ENCODE measurements around the gene ST3GAL2.
"Not testable (repeated sequence)": the region's sequence is repeated elsewhere in the genome, so short reads cannot be mapped to it uniquely, and the experiment has no call there.

Gene ST3GAL2

GRCh38 chr16:70421014-70421413 is 17.9 kb downstream of the ST3GAL2 start:
- no peak overlapping the region for H3K27ac ChIP-seq

GRCh38 chr16:70419384-70420327 is 19.2 kb downstream of the ST3GAL2 start:
- no peak for DNase-seq (ENCODE audit: low read depth, low spot score)
- no peak overlapping the region for H3K27ac ChIP-seq

More at GRCh38 chr16:70421014-70421413, 17.9 kb downstream of the ST3GAL2 start:
- DNase-seq (ENCODE audit: low read depth, low spot score) = no peak

DNA sequence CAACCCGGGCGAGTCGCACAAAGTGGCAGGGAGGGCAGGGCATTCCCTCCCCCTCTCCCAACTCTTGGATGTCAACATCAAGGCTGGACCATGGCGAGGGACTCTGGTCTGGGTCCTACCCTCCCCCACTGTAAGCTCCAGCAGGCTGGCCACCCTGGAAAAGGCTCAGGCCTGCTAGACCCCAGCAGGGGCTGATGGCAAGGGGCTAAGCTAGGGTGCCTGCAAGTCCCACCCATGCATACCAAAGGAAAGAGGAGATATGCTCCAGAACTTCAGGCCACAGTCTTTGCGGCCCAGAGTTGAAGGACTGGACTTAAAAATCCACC is 19.9 kb downstream of the ST3GAL2 start:
- H3K27ac ChIP-seq = no peak overlapping the region
- DNase-seq (ENCODE audit: low read depth, low spot score) = no peak

DNA sequence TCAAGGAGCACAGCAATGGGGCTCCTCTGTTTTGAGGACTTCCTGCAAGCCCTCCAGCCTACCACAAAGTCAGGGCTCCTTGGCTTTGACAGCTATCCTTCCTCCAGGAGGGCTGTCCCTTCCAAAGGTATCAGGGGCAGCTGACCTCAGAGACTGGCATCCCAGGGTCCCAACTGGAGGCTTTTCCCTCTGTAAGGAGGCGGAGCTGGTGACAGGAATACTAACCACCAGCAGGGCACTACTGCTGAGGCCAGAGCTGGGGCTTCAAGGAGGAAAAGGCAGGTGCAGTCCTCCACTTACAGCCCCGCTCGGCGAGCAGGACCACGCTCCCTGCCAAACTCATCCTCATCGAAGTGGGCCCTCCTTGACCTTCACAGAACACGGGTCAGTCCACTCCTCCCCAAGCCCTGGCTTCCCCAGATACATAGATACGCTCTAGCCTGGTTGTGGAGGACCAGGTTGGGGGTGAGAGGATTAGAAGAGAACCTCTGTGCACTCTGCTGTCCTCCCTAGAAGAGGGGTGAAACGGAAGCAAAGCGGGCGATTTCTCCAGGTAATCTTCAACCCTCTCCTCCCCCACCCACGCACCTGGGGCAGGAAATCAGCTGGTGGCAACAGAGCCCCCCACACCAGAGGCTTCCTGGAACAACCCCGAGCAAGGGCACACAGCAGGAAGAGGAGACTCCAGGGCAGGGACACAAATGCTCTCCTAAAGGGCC is 20.5 kb downstream of the ST3GAL2 start:
- no peak for DNase-seq (ENCODE audit: low read depth, low spot score)
- no peak overlapping the region for H3K27ac ChIP-seq

DNA sequence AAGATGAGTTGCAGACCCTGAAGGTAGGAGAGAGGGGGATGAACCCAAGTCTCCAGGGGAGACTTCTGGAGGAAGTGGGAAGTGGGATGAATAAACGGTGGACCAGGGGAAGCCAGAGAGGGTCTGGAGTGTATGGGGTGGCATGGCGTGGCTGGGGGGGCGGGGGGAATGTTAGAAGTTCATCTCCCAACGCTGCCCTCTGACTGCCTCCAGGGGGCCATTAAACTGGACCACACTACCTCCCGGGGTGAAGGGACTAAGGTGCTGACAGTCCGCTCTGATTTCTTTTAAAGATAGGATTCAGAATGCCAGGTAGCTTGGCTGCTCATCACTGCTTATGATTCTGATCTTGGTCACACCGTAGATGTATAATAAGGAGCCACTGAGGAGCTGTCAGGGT is 21.2 kb downstream of the ST3GAL2 start:
- no peak overlapping the region for H3K27ac ChIP-seq
- DNase-seq (ENCODE audit: low read depth, low spot score) = no peak

DNA sequence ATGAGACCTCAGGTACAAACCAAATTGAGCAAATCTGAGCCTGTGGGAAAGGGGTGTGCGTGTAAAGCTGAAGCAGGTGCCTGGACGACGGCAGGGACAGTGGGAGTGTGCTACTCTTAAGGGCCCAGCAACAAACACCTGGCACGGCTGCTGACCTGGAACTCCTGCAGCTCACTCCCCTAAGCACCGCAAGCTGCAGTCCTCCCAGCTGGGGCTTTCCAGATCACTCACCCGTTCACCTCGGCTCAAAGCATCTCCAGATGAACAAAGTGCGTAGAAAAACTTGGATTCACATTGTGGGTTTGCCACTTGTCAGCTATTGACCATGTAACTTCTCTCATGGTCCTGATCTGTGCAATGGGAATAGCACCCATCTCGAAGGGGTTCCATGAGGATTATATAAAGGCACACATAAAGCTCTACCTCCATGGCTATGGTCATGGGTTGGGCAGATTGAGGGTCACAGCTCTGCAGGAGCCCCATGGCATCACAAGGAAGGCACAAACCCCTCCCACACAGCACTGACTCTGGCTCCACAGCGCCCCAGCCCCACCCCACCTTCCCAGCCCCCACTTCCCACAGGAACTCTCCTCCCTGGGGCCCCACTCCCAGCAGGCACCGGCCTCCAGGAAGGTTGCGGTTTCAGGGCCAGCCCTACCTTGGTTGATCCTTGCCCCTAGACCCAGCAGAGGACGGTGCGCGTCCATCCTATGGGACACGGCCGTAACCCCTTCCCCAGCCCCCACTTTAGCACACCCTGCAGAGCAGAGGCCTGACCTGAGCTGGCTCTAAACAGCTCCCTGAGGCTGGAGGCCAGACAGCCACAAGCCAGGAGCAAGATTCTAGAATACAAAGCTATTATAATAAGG is 21.9 kb downstream of the ST3GAL2 start:
- H3K27ac ChIP-seq = no peak overlapping the region
- DNase-seq (ENCODE audit: low read depth, low spot score) = no peak

- not testable (repeated sequence) for H3K27ac ChIP-seq; DNase-seq (ENCODE audit: low read depth, low spot score)
Measured at GRCh38 chr16:70413572-70413971, 25.3 kb downstream of the ST3GAL2 start.

- no peak for DNase-seq (ENCODE audit: low read depth, low spot score)
- H3K27ac ChIP-seq = no peak overlapping the region
Measured at GRCh38 chr16:70412385-70412784, 26.5 kb downstream of the ST3GAL2 start.

DNA sequence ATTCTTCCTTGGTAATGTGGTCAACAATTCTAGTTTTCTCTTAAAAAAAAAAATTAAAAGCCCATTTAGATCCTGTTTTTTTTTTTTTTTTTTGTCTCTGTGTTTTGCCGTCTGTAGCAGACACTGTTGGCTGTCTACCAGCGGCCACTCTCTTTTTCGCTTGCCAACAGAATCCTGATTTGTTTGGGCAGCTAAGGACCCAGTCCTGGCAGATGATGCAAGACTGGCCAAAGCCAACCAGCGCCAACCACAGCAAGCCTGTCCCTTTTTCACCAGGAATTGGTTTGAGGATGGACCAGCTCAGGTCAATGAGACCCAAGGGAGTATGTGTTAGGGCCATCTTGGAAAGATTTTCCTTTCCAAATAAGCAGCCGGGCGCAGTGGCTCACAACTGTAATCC is 28.2 kb downstream of the ST3GAL2 start:
- no peak overlapping the region for H3K27ac ChIP-seq
- no peak for DNase-seq (ENCODE audit: low read depth, low spot score)

DNA sequence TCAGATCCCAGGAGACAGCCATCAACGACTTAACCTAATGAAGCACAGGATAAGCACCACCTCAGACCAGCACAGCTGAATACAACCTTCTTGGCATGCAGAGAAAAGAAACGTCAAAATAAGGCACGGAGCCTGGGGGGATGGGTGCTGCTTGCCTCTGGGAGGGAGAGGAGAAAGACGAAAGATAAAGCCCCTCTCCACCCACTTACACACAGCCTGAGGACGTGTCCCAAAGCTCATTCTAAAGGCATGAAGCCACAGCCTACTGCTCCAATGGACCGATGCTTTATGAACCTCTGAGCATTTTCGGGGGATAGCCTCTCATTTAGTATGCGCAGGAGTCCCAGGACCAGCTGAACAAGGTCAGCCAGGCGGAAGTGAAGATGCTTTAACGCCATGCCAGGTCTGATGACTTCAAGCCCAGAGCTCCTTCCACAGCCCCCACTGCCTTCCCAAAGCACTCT is 31.1 kb downstream of the ST3GAL2 start:
- H3K27ac ChIP-seq = no peak overlapping the region
- DNase-seq (ENCODE audit: low read depth, low spot score) = no peak

DNA sequence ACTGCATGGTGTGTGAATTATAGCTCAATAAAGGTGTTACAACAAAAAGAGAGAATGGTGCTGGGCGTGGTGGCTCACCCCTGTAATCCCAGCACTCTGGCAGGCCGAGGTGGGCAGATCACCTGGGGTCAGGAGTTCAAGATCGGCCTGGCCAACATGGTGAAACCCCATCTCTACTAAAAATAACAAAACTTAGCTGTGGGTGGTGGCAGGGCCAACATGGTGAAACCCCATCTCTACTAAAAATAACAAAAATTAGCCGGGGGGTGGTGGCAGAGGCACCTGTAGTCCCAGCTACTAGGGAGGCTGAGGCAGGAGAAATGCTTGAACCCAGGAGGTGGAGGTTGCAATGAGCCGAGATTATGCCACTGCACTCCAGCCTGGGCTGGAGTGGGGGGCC is 32.8 kb downstream of the ST3GAL2 start:
- H3K27ac ChIP-seq; DNase-seq (ENCODE audit: low read depth, low spot score): not testable (repeated sequence)

DNA sequence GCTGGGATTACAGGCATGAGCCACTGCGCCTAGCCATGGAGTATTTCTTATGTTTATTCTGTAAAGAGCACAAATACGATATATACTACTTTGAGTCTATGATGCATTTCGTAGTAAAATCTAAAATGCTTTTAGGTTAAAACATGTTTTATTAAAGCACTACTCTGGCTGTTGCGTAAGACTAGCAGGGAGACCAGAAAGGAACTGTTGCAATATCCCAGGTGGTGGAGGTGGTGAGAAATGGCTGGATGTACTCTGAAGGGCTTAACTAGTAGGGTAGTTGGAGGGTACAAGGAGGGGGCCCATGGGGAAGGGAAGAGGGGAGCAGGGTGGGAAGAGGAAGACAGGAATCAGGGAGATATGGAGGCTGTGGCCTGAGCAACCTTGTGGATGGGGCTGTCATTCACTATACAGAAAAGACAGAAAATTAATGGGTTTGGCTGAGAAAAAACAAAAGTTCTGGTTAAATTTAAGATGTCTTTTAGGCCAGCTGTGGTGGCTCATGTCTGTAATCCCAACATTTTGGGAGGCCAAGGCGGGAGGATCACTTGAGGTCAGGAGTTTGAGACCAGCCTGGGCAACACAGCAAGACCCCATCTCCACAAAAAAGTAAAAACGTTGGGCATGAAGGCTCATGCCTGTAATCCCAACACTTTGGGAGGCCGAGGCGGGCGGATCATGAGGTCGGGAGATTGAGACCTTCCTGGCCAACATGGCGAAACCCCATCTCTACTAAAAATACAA is 35.8 kb downstream of the ST3GAL2 start:
- H3K27ac ChIP-seq = no peak overlapping the region
- DNase-seq (ENCODE audit: low read depth, low spot score) = no peak

GRCh38 chr16:70399951-70400350 is 38.9 kb downstream of the ST3GAL2 start:
- H3K27ac ChIP-seq = no peak overlapping the region

GRCh38 chr16:70399381-70399780 is 39.5 kb downstream of the ST3GAL2 start:
- no peak overlapping the region for H3K27ac ChIP-seq
- DNase-seq (ENCODE audit: low read depth, low spot score) = no peak

More at GRCh38 chr16:70399951-70400350, 38.9 kb downstream of the ST3GAL2 start:
- DNase-seq (ENCODE audit: low read depth, low spot score) = no peak

DNA sequence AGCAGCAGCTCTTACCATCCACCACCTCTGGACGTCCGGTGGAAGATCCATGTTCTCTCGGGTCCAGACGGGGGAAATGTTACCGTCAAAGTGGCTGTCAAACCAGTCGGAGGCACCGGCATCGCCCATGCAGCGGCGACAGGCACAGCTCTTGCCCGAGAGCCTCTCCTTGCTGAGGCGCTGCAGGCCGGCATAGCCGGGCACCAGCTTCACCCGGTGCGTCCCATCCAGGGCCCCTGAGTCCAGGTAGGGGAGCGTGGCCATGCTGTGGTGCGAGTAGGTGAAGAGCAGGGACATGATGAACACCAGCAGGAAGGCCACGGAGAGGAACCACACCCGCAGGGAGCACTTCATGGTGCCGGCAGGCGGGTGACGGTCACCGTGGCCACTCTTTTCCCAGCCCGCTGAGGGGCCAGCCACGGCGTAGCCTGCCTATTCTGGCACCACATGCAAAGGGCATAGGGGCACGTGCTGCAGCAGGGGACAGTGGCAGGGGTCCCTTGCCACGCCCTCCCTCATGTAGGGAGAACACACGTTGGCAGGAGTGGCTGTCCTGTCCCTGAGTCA is 40.6 kb downstream of the ST3GAL2 start:
- no peak for DNase-seq (ENCODE audit: low read depth, low spot score)
- H3K27ac ChIP-seq = no peak overlapping the region

DNA sequence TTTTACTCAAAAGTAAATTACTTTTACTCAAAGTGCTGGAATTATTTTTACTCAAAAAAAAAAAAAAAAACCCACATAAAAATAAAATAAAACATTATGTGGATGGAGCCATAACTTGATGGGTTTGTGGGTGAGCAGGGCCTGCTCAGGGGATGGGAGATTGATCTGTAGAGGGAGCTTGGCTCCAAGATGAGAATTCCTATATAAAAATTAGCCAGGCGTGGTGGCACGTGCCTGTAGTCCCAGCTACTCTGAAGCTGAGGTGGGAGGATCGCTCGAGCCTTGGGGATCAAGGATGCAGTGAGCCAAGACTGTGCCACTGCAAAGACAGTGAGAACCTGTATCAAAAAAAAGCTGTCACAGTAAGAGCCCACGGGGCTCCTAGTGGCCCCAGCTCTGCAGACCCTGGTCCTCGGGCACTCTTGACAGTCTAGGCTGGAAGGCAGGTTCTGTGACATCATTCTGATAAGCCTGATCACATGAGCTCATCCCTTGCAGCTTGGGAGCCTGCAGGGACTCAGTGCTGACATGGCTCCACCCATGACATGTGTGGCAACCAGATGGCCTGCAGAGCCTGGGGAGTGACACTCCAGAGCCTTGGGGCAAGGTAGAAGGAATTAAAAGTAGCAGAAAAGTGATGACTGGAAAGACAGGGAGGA is 42.5 kb downstream of the ST3GAL2 start:
- no peak overlapping the region for H3K27ac ChIP-seq
- DNase-seq (ENCODE audit: low read depth, low spot score) = no peak

- H3K27ac ChIP-seq = no peak overlapping the region
Measured at GRCh38 chr16:70395345-70395901, 43.5 kb downstream of the ST3GAL2 start.

DNA sequence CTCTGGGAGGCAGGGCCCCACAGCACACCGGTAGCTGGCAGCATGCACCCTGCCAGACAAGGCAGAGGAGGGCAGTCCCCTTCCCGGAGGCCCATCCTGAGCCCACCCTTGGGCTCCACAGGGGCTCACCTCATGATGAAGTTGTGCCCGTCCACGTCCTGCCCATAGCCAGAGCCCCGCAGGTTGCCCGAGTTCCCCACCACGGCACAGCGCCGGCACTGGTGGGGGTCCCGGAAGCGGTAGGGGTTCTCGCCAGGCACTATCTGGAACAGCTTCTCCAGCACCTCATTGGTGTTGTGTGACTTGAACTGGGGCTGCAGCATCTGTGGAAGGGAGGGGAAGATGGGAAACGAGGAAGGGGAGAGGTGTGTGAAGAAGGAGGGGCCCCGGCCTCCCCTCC is 44.0 kb downstream of the ST3GAL2 start:
- no peak for DNase-seq (ENCODE audit: low read depth, low spot score)
- H3K27ac ChIP-seq = no peak overlapping the region

More at GRCh38 chr16:70395345-70395901, 43.5 kb downstream of the ST3GAL2 start:
- DNase-seq (ENCODE audit: low read depth, low spot score) = no peak

GRCh38 chr16:70393662-70394061 is 45.2 kb downstream of the ST3GAL2 start:
- DNase-seq (ENCODE audit: low read depth, low spot score) = no peak
- no peak overlapping the region for H3K27ac ChIP-seq
